SU-DHL-6 (cell line): Measurements from ENCODE around the gene HRH2.

Experiments used
- EZH2phosphoT487 ChIP-seq: fragments of 200-600 bp; sonication (generic), shearing (Covaris generic); conservative IDR thresholded peaks from 2 replicates; pipeline ENCODE4 v1.6.1; 2018; ENCODE audit warnings: mild to moderate bottlenecking, antibody characterized with exemption, low read length, moderate library complexity, mixed read lengths
- TF ChIP-seq, protein P1 (sequence below): fragments of 200-600 bp; sonication (generic); IDR thresholded peaks from one replicate; pipeline ENCODE4 v1.5.1; 2017; ENCODE audit warnings: antibody characterized with exemption, mild to moderate bottlenecking, low read length, moderate library complexity; ENCODE audit not compliant: insufficient read depth, poor library complexity, severe bottlenecking

- TF ChIP-seq, protein P1, sequence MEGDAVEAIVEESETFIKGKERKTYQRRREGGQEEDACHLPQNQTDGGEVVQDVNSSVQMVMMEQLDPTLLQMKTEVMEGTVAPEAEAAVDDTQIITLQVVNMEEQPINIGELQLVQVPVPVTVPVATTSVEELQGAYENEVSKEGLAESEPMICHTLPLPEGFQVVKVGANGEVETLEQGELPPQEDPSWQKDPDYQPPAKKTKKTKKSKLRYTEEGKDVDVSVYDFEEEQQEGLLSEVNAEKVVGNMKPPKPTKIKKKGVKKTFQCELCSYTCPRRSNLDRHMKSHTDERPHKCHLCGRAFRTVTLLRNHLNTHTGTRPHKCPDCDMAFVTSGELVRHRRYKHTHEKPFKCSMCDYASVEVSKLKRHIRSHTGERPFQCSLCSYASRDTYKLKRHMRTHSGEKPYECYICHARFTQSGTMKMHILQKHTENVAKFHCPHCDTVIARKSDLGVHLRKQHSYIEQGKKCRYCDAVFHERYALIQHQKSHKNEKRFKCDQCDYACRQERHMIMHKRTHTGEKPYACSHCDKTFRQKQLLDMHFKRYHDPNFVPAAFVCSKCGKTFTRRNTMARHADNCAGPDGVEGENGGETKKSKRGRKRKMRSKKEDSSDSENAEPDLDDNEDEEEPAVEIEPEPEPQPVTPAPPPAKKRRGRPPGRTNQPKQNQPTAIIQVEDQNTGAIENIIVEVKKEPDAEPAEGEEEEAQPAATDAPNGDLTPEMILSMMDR = no peak
- TF ChIP-seq EZH2phosphoT487 = no peak
Observed at GRCh38 chr5:175668006-175668405, 10.1 kb downstream of the HRH2 start.
